ENCODE results near the gene IFNL2. TPM values are rescaled to one million over a fixed set of nuclear protein-coding genes. Genes with fewer than 3 reads are reported as not detected.

IFNL2 gene
- total RNA-seq, 4 donors from 2014 or later: not detected

DNA sequence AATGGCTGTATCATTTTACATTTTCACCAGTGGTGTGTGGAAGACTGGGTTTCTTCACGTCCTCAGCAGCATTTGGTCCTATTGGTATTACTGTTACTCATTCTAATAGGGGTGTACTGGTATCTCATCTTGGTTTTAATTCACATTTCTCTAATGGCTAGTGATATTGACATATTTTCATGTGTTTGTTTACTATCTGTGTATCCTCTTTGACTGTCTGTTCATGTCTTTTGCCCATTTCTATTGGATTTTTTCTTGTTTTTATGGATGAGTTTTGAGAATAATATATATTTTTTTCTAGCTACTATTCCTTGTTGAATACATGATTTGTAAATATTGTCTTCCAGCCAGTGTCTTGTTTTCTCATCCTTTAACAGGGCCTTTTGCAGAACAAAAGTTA lies 13.8 kb downstream of the IFNL2 start:
- TF ChIP-seq, protein P1, sequence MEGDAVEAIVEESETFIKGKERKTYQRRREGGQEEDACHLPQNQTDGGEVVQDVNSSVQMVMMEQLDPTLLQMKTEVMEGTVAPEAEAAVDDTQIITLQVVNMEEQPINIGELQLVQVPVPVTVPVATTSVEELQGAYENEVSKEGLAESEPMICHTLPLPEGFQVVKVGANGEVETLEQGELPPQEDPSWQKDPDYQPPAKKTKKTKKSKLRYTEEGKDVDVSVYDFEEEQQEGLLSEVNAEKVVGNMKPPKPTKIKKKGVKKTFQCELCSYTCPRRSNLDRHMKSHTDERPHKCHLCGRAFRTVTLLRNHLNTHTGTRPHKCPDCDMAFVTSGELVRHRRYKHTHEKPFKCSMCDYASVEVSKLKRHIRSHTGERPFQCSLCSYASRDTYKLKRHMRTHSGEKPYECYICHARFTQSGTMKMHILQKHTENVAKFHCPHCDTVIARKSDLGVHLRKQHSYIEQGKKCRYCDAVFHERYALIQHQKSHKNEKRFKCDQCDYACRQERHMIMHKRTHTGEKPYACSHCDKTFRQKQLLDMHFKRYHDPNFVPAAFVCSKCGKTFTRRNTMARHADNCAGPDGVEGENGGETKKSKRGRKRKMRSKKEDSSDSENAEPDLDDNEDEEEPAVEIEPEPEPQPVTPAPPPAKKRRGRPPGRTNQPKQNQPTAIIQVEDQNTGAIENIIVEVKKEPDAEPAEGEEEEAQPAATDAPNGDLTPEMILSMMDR (IDR thresholded peaks at IDR 0.05): no peak
- no peak for TF ChIP-seq POLR2A (IDR thresholded peaks at IDR 0.05)
- 38 to 57% methylated on average over 1 of the region's 1 CpG for whole genome bisulfite sequencing, 2 donors
- H3K9me3 ChIP-seq: peaks cover 0 to 21% (median 0%) of the 10 kb centered on the region in 3 donors
- no peak overlapping the region for H3K4me3 ChIP-seq
- intact Hi-C loops (cut with DNase I): no loop called here
- peaks cover 0 to 19% (median 0%) of the 10 kb centered on the region in 4 donors for H3K27me3 ChIP-seq
- H3K36me3 ChIP-seq: no peaks in the 10 kb centered on the region
- no peak overlapping the region for H3K27ac ChIP-seq
- no peaks in the 10 kb centered on the region for H3K4me1 ChIP-seq
- DNase-seq: no peak

DNA sequence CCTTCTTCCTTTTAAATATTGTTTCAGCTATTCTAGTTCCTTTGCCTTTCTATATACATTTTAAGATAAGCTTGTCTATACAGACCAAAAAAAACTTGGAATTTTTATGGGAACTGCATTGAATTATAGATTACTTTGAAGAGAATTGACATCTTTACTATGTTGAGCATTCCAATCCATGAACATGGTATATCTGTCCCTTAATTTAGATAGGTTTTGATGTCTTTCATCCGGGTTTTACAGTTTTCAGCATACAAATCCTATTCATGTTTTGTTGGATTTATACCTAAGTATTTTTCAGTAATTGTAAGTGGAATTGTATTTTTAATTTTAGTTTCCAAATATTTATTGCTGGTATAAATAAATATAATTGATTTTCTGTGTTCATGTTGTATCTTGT lies 15.8 kb downstream of the IFNL2 start:
- intact Hi-C loops (cut with DNase I): no loop called here
- H3K27ac ChIP-seq: no peak overlapping the region
- WGBS, 2 donors: 80 to 82% methylated on average over 1 of the region's 1 CpG
- TF ChIP-seq POLR2A (IDR thresholded peaks at IDR 0.05): no peak
- TF ChIP-seq, protein P1 (IDR thresholded peaks at IDR 0.05): no peak
- H3K36me3 ChIP-seq: no peaks in the 10 kb centered on the region
- peaks cover 0 to 21% (median 0%) of the 10 kb centered on the region in 3 donors for H3K9me3 ChIP-seq
- DNase-seq: no peak
- peaks cover 0 to 16% (median 0%) of the 10 kb centered on the region in 4 donors for H3K27me3 ChIP-seq
- H3K4me1 ChIP-seq: no peaks in the 10 kb centered on the region
- H3K4me3 ChIP-seq: no peak overlapping the region

DNA sequence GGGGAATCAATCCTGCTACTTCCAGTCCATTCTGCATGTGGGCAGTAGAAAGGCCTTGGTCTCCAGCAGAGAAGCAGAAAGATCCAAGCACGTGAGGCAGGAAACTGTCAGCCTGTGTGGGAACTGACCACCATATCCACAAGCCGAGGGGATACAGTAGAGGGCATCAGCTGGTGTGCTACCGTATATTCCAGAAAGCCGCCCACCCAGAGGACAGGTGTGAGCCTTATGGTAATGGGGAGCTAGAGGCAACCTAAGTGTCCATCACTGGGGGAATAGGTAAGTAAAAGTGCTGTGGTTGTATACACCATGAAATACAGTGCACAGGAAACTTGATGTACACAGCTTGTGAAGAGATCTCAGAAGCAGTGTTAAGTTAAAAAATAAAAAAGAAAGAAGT lies 25.2 kb downstream of the IFNL2 start:
- no peak overlapping the region for H3K4me3 ChIP-seq
- no peaks in the 10 kb centered on the region for H3K9me3 ChIP-seq
- 39 to 83% methylated on average over 3 to 4 of the region's 4 CpGs for whole genome bisulfite sequencing, 2 donors
- H3K27me3 ChIP-seq: peaks cover 0 to 57% (median 0%) of the 10 kb centered on the region in 4 donors
- TF ChIP-seq POLR2A (IDR thresholded peaks at IDR 0.05): no peak
- TF ChIP-seq, protein P1 (IDR thresholded peaks at IDR 0.05): no peak
- no peaks in the 10 kb centered on the region for H3K36me3 ChIP-seq
- DNase-seq: no peak
- no peaks in the 10 kb centered on the region for H3K4me1 ChIP-seq
- H3K27ac ChIP-seq: no peak overlapping the region
- intact Hi-C loops (cut with DNase I): no loop called here

DNA sequence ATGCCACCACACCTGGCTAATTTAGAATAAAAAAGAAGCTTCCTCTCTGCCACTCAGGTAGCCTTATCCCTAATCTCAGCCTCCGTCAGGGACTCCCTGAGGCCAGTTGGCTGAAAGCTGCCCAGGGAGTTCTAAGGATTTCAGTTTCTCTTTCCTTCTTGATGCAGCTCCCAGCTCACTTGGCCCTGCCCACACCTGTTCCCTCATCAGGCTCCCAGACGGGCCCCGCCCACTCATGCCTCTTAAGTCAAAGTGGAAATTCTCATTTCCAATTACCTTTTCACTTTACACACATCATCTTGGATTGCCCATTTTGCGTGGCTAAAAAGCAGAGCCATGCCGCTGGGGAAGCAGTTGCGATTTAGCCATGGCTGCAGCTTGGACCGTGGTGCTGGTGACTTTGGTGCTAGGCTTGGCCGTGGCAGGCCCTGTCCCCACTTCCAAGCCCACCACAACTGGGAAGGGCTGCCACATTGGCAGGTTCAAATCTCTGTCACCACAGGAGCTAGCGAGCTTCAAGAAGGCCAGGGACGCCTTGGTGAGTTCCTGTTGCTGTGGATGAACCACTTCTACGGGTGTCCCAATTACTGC lies 28.0 kb downstream of the IFNL2 start, which contains the start of gene IFNL1:
Gene IFNL1, plus strand, starts transcription at position 353 of the 591 bp plus-strand sequence. Its CDS starts 15 bp downstream, at position 368.
- H3K27ac ChIP-seq: no peak within 1 kb of the TSS
- H3K36me3 ChIP-seq: no peaks in the 10 kb centered on the region
- H3K27me3 ChIP-seq: peaks cover 0 to 38% (median 0%) of the 10 kb centered on the region in 4 donors
- no peak within 1 kb of the TSS for H3K4me3 ChIP-seq
- TF ChIP-seq POLR2A (IDR thresholded peaks at IDR 0.05): no peak
- TF ChIP-seq, protein P1 (IDR thresholded peaks at IDR 0.05): no peak
- WGBS, 2 donors: 68 to 71% methylated on average over 9 of the region's 11 CpGs
- no peaks in the 10 kb centered on the region for H3K9me3 ChIP-seq
- intact Hi-C loops (cut with DNase I): no loop called here
- DNase-seq: no peak
- no peaks in the 10 kb centered on the region for H3K4me1 ChIP-seq

DNA sequence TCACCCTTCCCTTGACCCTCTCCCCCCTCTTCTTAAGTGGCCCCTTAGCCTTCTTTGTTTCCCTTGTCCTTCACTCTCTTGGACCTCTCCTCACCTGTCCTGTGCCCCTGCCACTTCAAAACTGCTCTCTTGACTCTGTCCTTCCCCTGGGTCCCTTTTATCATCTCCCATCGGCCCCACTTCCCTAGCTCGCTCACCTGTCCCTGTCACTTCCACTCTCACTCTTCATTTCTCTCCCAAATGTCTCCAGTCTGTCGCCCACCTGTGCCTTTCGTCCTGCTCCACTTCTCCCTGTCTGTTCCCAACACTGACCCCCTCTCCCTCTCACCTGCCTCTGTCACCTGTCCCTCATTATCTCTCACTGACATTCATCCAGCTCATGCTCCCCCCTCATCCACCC lies 28.7 kb downstream of the IFNL2 start:
- H3K27me3 ChIP-seq: peaks cover 0 to 32% (median 0%) of the 10 kb centered on the region in 4 donors
- TF ChIP-seq, protein P1 (IDR thresholded peaks at IDR 0.05): no peak
- no peak for TF ChIP-seq POLR2A (IDR thresholded peaks at IDR 0.05)
- no peak overlapping the region for H3K27ac ChIP-seq
- no peaks in the 10 kb centered on the region for H3K9me3 ChIP-seq
- no peak overlapping the region for H3K4me3 ChIP-seq
- H3K36me3 ChIP-seq: no peaks in the 10 kb centered on the region
- intact Hi-C loops (cut with DNase I): no loop called here
- 78 to 86% methylated on average over 4 of the region's 4 CpGs for WGBS, 2 donors
- no peaks in the 10 kb centered on the region for H3K4me1 ChIP-seq
- no peak for DNase-seq

All from esophagus squamous epithelium (tissue), 5 donors.